Measurements from ENCODE around the gene IL10RA. TPM values are rescaled to one million over a fixed set of nuclear protein-coding genes. Genes with fewer than 3 reads are reported as not detected.
A peak's percentile ranks its signal among the peaks of the same experiment; 100 is the strongest.
"Not testable (repeated sequence)": the region's sequence is repeated elsewhere in the genome, so short reads cannot be mapped to it uniquely, and the experiment has no call there.

IL10RA gene
- total RNA-seq, 4 donors from 2014 or later = 2.9 to 7.2 (median 4.4) TPM

DNA sequence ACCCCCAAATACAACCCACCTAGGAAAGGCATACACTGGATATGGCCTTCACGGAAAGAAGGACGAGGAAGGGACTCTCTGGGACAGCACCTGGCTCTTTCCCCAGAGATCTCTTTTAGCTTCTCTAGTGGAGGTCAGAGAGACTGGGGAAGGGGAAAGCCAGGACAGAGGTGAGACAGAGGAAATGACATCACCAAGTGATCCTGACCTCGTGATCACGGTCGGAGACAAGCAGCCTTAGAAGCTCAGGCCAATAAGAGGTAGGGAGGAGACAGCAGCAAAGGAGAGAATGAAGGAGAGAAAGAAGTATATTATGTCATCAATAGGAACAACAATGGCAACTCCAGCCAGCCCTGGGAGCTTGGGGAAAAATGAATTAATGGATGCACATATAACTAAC lies 41.6 kb upstream of the IL10RA start:
- Histone ChIP-seq H3K4me3 (no peak overlapping the region), H3K36me3 (no peaks in the 10 kb centered on the region), H3K27me3 (peaks cover 2% of the 10 kb centered on the region), H3K9me3 (no peaks in the 10 kb centered on the region), H3K4me1 (peaks cover 7% of the 10 kb centered on the region), H3K27ac (no peak overlapping the region)
- no peak for TF ChIP-seq CTCF (IDR thresholded peaks at IDR 0.05)
- WGBS = 65% methylated on average over 3 of the region's 5 CpGs
- DNase-seq (ENCODE audit: low spot score in 2 of 2) = no peak

DNA sequence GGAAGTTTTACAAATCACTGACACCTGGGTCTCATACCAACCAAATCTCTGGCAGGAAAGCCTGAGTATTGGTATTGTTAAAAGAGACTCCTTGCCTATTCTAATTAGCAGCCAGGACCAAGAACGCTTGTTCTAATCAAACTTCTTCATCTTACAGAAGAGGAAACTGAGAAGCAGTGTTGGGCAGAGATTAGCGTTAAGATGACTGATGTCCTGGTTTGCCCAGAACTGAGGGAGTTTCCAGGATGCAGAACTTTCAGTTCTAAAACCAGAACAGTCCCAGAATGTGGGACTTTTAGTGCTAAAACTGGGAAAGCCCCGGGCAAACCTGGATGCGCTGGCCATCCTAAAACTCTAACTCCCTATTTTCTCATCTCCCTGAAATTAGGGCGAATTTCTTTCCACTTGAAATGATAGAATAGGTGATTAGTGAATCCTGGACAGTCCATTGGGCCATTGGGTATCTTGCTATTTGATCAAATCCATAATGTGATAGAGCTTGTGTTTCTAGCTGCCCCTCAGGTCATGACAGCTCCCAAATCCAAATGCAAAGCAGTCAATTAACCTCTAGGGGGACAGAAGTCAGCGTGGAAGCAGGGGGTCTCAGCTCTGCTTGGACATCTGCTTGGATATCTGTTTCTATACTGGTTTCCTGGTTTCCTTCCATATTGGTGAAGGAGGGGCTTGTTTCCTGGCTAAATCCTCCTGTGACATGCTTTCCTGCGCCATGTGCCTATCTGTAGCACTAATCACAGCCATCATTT lies 41.0 kb upstream of the IL10RA start:
- Histone ChIP-seq H3K27ac (no peak overlapping the region), H3K4me3 (no peak overlapping the region), H3K36me3 (no peaks in the 10 kb centered on the region), H3K9me3 (no peaks in the 10 kb centered on the region), H3K27me3 (peaks cover 2% of the 10 kb centered on the region), H3K4me1 (peaks cover 7% of the 10 kb centered on the region)
- TF ChIP-seq POLR2A (IDR thresholded peaks at IDR 0.05) = no peak
- no peak for DNase-seq (ENCODE audit: low spot score in 2 of 2)
- 40% methylated on average over 7 of the region's 7 CpGs for WGBS

GRCh38 chr11:117946156-117946841 lies 39.9 kb upstream of the IL10RA start:
- peaks cover 7% of the 10 kb centered on the region for H3K4me1 ChIP-seq
- no peak overlapping the region for H3K4me3 ChIP-seq
- WGBS = 70% methylated on average over 5 of the region's 5 CpGs
- TF ChIP-seq CTCF (IDR thresholded peaks at IDR 0.05) = no peak
- TF ChIP-seq POLR2A (IDR thresholded peaks at IDR 0.05) = no peak
- TF ChIP-seq POLR2AphosphoS5 (IDR thresholded peaks at IDR 0.05) = no peak
- no peak for TF ChIP-seq EP300 (IDR thresholded peaks at IDR 0.05)
- no peaks in the 10 kb centered on the region for H3K36me3 ChIP-seq
- no peak for DNase-seq (ENCODE audit: low spot score in 2 of 2)
- no peak overlapping the region for H3K27ac ChIP-seq
- no peaks in the 10 kb centered on the region for H3K9me3 ChIP-seq
- peaks cover 2% of the 10 kb centered on the region for H3K27me3 ChIP-seq

GRCh38 chr11:117946842-117947526 lies 39.2 kb upstream of the IL10RA start:
- TF ChIP-seq POLR2A (IDR thresholded peaks at IDR 0.05) = no peak
- TF ChIP-seq CTCF (IDR thresholded peaks at IDR 0.05) = peak; percentile 88 to 96
- TF ChIP-seq POLR2AphosphoS5 (IDR thresholded peaks at IDR 0.05) = peak in 1 of 3 donors; percentile 15
- TF ChIP-seq EP300 (IDR thresholded peaks at IDR 0.05) = no peak
- no peaks in the 10 kb centered on the region for H3K36me3 ChIP-seq
- H3K4me1 ChIP-seq = peaks cover 7% of the 10 kb centered on the region
- H3K27ac ChIP-seq = no peak overlapping the region
- DNase-seq (ENCODE audit: low spot score in 2 of 2) = peak; percentile 91 to 94
- 37% methylated on average over 7 of the region's 7 CpGs for WGBS
- no peaks in the 10 kb centered on the region for H3K9me3 ChIP-seq
- H3K27me3 ChIP-seq = peaks cover 2% of the 10 kb centered on the region
- no peak overlapping the region for H3K4me3 ChIP-seq

- H3K4me3 ChIP-seq; H3K9me3 ChIP-seq; DNase-seq (ENCODE audit: low spot score in 2 of 2); H3K27me3 ChIP-seq; H3K4me1 ChIP-seq; H3K36me3 ChIP-seq; H3K27ac ChIP-seq: not testable (repeated sequence)
- 85% methylated on average over 10 of the region's 10 CpGs for whole genome bisulfite sequencing
These were observed 38.4 kb upstream of the IL10RA start for GRCh38 chr11:117947751-117948150.

GRCh38 chr11:117948466-117948865 lies 37.7 kb upstream of the IL10RA start:
- 89% methylated on average over 11 of the region's 11 CpGs for WGBS
- H3K27me3 ChIP-seq; H3K36me3 ChIP-seq; H3K27ac ChIP-seq; DNase-seq (ENCODE audit: low spot score in 2 of 2); H3K9me3 ChIP-seq; H3K4me1 ChIP-seq; H3K4me3 ChIP-seq: not testable (repeated sequence)
